Activated CD4-positive, CD25-positive, alpha-beta regulatory T cell treated with anti-CD3 and anti-CD28 coated beads, Interleukin-2, amount 50 U/mL, for 72 hours (primary cell): ENCODE results near the gene AFMID.
"Not testable (repeated sequence)": the region's sequence is repeated elsewhere in the genome, so short reads cannot be mapped to it uniquely, and the experiment has no call there.

Experiments used
- DNase-seq: peaks from one replicate; pipeline ENCODE4 v3.0.0; 2021

The AFMID gene

GRCh38 chr17:78224231-78225087, 37.3 kb downstream of the AFMID start:
- no peak for DNase-seq

- no peak for DNase-seq
These were observed 38.1 kb downstream of the AFMID start for GRCh38 chr17:78225088-78225865.

- DNase-seq, result no peak
These were observed 39.0 kb downstream of the AFMID start for GRCh38 chr17:78226055-78226758.

DNA sequence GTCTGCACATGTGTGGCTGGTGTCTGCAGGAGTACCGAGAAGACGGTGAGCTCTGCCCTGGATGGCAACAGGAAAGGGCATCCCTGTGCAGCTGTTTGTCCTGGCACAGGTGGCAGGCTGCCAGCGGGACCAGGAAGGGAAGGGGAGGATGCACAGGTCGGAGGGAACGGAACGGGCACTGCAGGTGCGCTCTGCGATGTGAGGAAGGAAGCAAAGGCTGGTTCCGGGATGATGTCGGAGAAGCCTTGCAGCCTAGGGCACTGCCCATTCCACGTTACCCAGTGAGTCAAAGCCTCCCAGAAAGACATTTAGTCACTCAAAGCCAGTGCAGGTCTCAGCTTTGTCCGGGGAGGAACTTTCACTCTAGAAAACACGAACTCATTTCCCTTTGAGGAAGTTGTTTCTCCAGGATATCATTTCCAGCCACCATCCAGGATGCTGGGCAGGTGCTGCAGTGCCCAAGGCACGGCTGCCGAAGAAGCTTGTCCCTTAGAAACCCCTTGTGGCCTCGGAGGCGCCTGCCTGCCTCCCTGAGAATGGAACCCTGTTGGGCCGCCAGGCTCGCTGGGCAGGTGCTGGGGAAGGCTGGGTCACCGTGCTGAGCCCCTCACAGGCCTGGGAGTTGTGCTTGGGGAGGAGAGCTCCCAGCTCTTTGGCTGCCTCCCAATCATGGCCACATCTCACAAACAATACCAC, 39.7 kb downstream of the AFMID start:
- no peak for DNase-seq

DNA sequence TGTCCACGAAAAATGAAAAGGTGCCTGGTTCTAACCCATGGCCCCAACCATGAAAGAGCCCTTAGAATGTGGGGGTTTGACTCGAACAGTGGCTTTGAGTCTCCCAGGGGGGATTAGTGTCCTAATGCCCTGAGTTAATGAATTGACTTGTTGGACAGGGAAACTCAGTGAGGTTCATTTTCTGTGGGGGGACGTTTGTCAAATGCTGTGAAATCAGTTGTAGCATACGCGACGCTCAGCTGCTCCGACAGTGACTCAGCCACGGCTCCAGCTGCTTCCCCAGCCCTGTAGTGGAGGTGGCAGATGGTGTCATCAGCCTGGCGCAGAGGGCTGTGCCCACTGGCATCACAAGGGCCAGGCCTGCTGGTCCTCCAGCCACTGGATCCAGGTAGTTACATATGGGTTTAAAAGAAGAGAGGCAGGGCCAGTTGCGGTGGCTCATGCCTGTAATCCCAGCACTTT, 40.3 kb downstream of the AFMID start:
- DNase-seq, result no peak

- no peak for DNase-seq
These were observed 41.0 kb downstream of the AFMID start for GRCh38 chr17:78228176-78228575.

- no peak for DNase-seq
These were observed 43.2 kb downstream of the AFMID start for GRCh38 chr17:78230252-78230962.

- no peak for DNase-seq
These were observed 44.1 kb downstream of the AFMID start, which contains the start of gene TMEM235 for GRCh38 chr17:78230996-78231935. TMEM235 (plus strand) TSS chr17:78231631; CDS start chr17:78232024, 393 bp downstream.

GRCh38 chr17:78231991-78232858, 45.1 kb downstream of the AFMID start:
- no peak for DNase-seq

DNA sequence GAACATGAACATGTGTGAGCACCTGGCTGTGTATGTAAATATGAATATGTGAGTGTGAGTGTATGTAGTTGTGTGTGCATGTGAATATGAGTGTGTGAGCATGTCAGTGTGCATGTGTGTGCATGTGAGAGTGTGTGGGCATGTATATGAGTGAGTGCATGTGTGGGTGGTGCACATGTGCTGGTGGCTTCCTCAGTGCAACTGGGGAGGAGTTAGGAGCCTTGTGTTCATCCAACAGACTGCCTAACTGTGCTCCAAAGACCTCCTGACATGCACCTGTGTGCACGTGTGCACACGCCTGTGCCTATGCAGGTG, 45.7 kb downstream of the AFMID start:
- no peak for DNase-seq

DNA sequence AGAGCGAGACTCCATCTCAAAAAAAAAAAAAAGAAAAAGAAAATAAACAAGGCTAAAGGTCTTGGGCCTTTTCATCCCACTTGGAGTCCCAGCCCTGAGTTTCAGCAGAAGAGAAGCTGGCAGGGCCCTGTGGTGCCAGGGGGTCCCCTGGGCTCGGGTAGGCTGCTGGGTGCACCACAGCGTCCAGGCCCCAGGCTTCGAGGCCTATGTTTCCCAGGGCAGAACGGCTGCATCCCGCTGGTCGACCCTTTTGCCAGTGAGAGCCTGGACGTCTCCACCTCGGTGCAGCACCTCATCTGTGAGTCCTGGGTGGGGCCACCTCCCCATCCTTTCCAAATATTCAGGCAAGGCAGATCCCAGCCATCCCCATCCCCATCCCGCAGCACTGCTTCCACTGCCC, 46.5 kb downstream of the AFMID start:
- no peak for DNase-seq

- no peak for DNase-seq
These were observed 47.2 kb downstream of the AFMID start for GRCh38 chr17:78234261-78234865.

DNA sequence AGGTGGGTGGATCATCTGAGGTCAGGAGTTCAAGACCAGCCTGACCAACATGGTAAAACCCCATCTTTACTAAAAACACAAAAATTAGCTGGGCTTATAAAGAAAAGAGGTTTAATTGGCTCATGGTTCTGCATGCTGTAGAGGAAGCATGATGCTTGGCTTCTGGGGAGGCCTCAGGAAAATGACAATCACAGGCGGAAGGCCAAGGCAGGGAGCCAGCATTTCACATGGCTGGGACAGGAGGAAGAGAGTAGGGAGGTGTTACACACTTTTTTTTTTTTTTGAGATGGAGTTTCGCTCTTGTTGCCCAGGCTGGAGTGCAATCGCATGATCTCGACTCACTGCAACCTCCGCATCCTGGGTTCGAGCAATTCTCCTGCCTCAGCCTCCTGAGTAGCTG, 47.9 kb downstream of the AFMID start:
- DNase-seq, result not testable (repeated sequence)

DNA sequence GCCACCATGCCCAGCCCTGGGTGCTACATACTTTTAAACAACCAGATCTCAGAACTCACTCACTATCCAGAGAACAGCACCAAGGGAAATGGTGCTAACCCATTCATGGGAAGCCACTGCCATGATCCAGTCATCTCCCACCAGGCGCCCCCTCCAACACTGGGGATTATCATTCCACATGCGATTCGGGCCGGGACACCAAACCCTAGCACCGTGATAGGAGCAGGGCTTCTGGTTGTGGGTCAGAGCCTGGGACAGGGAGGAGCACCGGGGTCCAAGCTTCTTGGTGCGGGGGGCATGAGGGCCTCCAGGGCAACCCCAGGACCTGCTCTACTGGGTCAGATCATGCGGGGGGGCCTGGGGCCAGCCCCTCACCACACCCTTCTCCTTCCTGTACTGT, 48.7 kb downstream of the AFMID start:
- DNase-seq, result no peak

GRCh38 chr17:78236362-78237127, 49.4 kb downstream of the AFMID start:
- DNase-seq, result no peak

DNA sequence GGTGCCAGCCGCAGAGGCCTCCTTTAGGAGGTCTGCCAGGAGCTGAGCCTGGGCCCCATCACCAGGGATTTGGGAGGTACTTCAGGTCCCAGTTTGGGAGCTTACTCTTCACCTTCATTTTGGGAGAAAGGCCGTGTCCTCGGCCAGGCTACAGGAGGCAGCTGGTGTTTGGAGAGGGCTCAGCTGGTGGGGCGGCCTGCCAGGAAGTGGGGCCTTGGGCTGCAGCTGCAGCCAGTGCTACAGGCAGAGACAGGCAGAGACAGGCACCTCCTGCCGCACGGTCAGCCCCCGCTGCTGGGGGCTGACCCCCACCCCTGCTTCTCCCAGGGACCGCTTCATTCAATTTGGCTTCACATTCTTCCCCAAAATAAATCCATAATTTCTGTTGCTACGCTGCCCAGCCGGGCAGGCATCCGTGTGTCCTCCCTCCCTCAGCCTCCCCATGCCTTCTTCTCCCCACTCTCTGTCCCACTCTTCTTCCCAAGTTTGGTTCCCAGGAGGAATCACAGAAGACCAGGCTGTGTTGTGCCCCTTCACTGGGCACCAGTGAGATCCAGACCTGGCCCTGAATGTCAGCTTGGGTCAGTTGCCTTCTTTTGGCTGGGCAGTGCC, 50.3 kb downstream of the AFMID start:
- DNase-seq, result no peak

GRCh38 chr17:78238823-78239488, 51.8 kb downstream of the AFMID start:
- DNase-seq, result no peak

DNA sequence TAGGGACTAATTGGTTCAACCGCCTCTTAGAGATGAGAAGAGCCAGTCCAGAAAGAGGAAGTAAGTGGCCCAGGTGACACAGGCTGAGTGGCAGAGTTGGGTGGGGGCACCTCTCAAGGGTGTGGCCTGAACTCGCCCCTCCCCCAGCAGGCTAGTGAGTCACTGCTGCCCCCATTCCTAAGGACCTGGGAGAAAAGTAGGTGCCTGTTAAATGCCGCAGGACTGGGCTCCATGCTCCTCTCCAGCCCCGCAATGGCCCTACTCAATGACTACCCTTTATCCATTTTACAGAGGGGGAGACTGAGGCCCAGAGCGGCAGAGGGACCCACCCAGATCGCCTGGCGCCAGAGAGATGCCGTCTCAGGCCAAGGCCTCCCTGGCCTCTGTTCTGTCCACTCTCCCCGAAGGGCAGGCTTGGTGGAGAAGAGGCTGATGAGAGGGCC, 52.3 kb downstream of the AFMID start:
- no peak for DNase-seq
